Measurements from ENCODE around the gene PCDHGA5.
"Not testable (repeated sequence)": the region's sequence is repeated elsewhere in the genome, so short reads cannot be mapped to it uniquely, and the experiment has no call there.

Gene PCDHGA5

GRCh38 chr5:141409598-141410306, 45.8 kb downstream of the PCDHGA5 start:
- DNase-seq (ENCODE audit: extremely low spot score), result no peak
- POLR2A ChIA-PET, result no interaction called here
- CTCF ChIA-PET, result interaction anchor here (1.0 to 2.6 kb wide), 3 partner anchors 11 to 148 kb away, joined by 3 to 8 read pairs (median 4); partner anchors contain the start of gene PCDHGA11
- no peak for TF ChIP-seq CTCF (IDR thresholded peaks at IDR 0.05; ENCODE audit: control extremely low read depth, extremely low read depth, low read depth, missing control alignments)

- POLR2A ChIA-PET, result no interaction called here
- no peak for DNase-seq (ENCODE audit: extremely low spot score)
- CTCF ChIA-PET, result interaction anchor here (1.2 to 12.7 kb wide), 7 partner anchors 10 to 152 kb away, joined by 3 to 180 read pairs (median 53); partner anchors contain the start of genes PCDHGA1, PCDHGA11 and PCDHGB5
- no peak for TF ChIP-seq CTCF (IDR thresholded peaks at IDR 0.05; ENCODE audit: control extremely low read depth, extremely low read depth, low read depth, missing control alignments)
These were observed 47.6 kb downstream of the PCDHGA5 start for GRCh38 chr5:141411575-141411974.

GRCh38 chr5:141412854-141413539, 49.0 kb downstream of the PCDHGA5 start, which contains the start of gene PCDHGA10:
Gene PCDHGA10 (plus strand): TSS chr5:141412987. CDS start chr5:141413176, 189 bp downstream.
- TF ChIP-seq CTCF (IDR thresholded peaks at IDR 0.05; ENCODE audit: control extremely low read depth, extremely low read depth, low read depth, missing control alignments), result peak; percentile 77
- CTCF ChIA-PET, result interaction anchor here (0.7 to 12.7 kb wide), 53 partner anchors 8 to 607 kb away, joined by 3 to 180 read pairs (median 5); partner anchors contain the start of genes HDAC3, PCDHB14, PCDHB15 and PCDHGA11
- peak; percentile 73 for DNase-seq (ENCODE audit: extremely low spot score)
- POLR2A ChIA-PET, result no interaction called here

- DNase-seq (ENCODE audit: extremely low spot score), result no peak
- no peak for TF ChIP-seq CTCF (IDR thresholded peaks at IDR 0.05; ENCODE audit: control extremely low read depth, extremely low read depth, low read depth, missing control alignments)
- POLR2A ChIA-PET, result no interaction called here
These were observed 49.6 kb downstream of the PCDHGA5 start for GRCh38 chr5:141413540-141414069.

GRCh38 chr5:141414548-141415274, 50.7 kb downstream of the PCDHGA5 start:
- POLR2A ChIA-PET; DNase-seq (ENCODE audit: extremely low spot score): not testable (repeated sequence)
- CTCF ChIA-PET, result interaction anchor here (1.2 to 12.7 kb wide), 14 partner anchors 15 to 465 kb away, joined by 3 to 180 read pairs (median 17); partner anchors contain the start of genes DIAPH1, PCDHGA12 and TAF7

More at GRCh38 chr5:141413540-141414069, 49.6 kb downstream of the PCDHGA5 start:
- CTCF ChIA-PET, result interaction anchor here (0.7 to 12.7 kb wide), 42 partner anchors 8 to 608 kb away, joined by 3 to 180 read pairs (median 5); partner anchors contain the start of genes HDAC3, PCDHB14, PCDHGA11 and PCDHGA12

GRCh38 chr5:141415275-141415618, 51.3 kb downstream of the PCDHGA5 start:
- CTCF ChIA-PET, result interaction anchor here (1.3 to 12.7 kb wide), 5 partner anchors 60 to 148 kb away, joined by 4 to 180 read pairs (median 90); partner anchors contain the start of gene PCDHGC3
- DNase-seq (ENCODE audit: extremely low spot score); POLR2A ChIA-PET: not testable (repeated sequence)

All from GM10248 (cell line).